Body of pancreas (tissue), 4 donors: ENCODE measurements around the gene RCN2. TPM values are rescaled to one million over a fixed set of nuclear protein-coding genes. Genes with fewer than 3 reads are reported as not detected.

Experiments
- ATAC-seq: fragments of 150-250 bp; one replicate; pipeline ENCODE4 v1.9.1; 2016
- DNase-seq, 4 donors: peaks; one replicate each; pipeline ENCODE4 v3.0.0-alpha.2; 2019
- H3K27ac ChIP-seq, 4 donors: fragments of 200-600 bp; sonication (generic); 1 replicate in 3 of 4; 2 replicates in 1 of 4; pipeline versions ENCODE4 v1.5.1 to v1.6.1; 2016 to 2019; ENCODE audit warnings: mild to moderate bottlenecking in 1 of 4, mixed read lengths in 1 of 4, moderate library complexity in 1 of 4
- H3K27me3 ChIP-seq, 2 donors: fragments of 200-600 bp; sonication (generic); one replicate each; pipeline ENCODE4 v1.6.0; 2016; ENCODE audit warnings: mild to moderate bottlenecking in 1 of 2
- H3K36me3 ChIP-seq, 2 donors: fragments of 200-600 bp; sonication (generic); replicated peaks in 1 of 2; 2 replicates each; pipeline ENCODE4 v1.5.1; 2016; ENCODE audit warnings: low read depth in 2 of 2; ENCODE audit not compliant: insufficient read depth in 1 of 2
- H3K4me1 ChIP-seq: fragments of 200-600 bp; sonication (generic); one replicate; pipeline ENCODE4 v1.6.0; 2016
- H3K4me3 ChIP-seq, 2 donors: fragments of 200-600 bp; sonication (generic); 1 replicate in 1 of 2; 2 replicates in 1 of 2; pipeline ENCODE4 v1.5.1; 2016 to 2019
- H3K9me3 ChIP-seq, 3 donors: fragments of 200-600 bp; sonication (generic); 1 replicate in 2 of 3; 2 replicates in 1 of 3; pipeline ENCODE4 v1.5.1; 2016
- POLR2A ChIP-seq, 3 donors: fragments of 450-650 bp; IDR thresholded peaks; one replicate each; pipeline ENCODE4 v1.6.1; 2016; ENCODE audit warnings: antibody characterized with exemption in 3 of 3, mild to moderate bottlenecking in 2 of 3
- WGBS, 2 donors: methylation state at CpG; one replicate each; pipeline ENCODE4 v1.1.5; 2017; 5-methylcytosine and 5-hydroxymethylcytosine counted together
- intact Hi-C: fragments of 100-400 bp; cut with DNase I; formaldehyde crosslinking; loops from one replicate; pipeline ENCODE4 v1.15.1; 2023
- total RNA-seq, 2 donors: library from RNA; depleted of rRNA; stranded (reverse); fragments of >200 nt; gene quantifications; one replicate each; pipeline ENCODE4 v1.1.0, GENCODE V29; 2016
- TF ChIP-seq, protein P1 (sequence below), 7 experiments: fragments of 450-650 bp in 4 of 7; fragments of 200-600 bp in 3 of 7; sonication (generic) in 3 of 7; IDR thresholded peaks; one replicate each; pipeline ENCODE4 v1.5.1; 2016 to 2019; ENCODE audit warnings: antibody characterized with exemption in 7 of 7

Gene RCN2
- total RNA-seq, 2 donors from 2014 or later: 22.8 to 25.1 TPM

DNA sequence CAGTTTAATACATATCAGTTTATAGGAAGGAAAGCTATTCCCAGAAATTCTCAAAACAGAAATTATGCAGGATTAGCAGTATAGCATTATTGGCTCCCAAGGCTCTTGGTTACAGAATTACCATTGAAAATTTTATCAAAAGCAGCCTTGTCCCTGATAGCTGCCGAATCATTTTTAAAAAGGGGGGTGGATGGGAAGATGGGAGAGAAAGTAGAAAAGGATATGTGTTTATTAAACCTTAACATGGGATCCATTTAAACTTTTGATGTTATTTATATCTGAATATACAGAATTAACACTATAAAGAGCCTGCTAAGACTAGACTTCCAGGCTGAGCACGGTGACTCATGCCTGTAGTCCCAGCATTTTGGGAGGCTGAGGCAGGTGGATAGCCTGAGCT lies 10.8 kb downstream of the RCN2 start:
- DNase-seq: no peak
- H3K9me3 ChIP-seq: no peaks in the 10 kb centered on the region
- no peaks in the 10 kb centered on the region for H3K27me3 ChIP-seq
- intact Hi-C loops: no loop called here
- no peak overlapping the region for H3K27ac ChIP-seq
- H3K4me1 ChIP-seq: no peaks in the 10 kb centered on the region
- WGBS, 2 donors: 63 to 72% methylated on average over 2 of the region's 2 CpGs
- TF ChIP-seq, protein P1, sequence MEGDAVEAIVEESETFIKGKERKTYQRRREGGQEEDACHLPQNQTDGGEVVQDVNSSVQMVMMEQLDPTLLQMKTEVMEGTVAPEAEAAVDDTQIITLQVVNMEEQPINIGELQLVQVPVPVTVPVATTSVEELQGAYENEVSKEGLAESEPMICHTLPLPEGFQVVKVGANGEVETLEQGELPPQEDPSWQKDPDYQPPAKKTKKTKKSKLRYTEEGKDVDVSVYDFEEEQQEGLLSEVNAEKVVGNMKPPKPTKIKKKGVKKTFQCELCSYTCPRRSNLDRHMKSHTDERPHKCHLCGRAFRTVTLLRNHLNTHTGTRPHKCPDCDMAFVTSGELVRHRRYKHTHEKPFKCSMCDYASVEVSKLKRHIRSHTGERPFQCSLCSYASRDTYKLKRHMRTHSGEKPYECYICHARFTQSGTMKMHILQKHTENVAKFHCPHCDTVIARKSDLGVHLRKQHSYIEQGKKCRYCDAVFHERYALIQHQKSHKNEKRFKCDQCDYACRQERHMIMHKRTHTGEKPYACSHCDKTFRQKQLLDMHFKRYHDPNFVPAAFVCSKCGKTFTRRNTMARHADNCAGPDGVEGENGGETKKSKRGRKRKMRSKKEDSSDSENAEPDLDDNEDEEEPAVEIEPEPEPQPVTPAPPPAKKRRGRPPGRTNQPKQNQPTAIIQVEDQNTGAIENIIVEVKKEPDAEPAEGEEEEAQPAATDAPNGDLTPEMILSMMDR (IDR thresholded peaks at IDR 0.05): no peak
- TF ChIP-seq POLR2A (IDR thresholded peaks at IDR 0.05): no peak
- no peaks in the 10 kb centered on the region for H3K36me3 ChIP-seq
- no peak overlapping the region for H3K4me3 ChIP-seq
- ATAC-seq: no peak

DNA sequence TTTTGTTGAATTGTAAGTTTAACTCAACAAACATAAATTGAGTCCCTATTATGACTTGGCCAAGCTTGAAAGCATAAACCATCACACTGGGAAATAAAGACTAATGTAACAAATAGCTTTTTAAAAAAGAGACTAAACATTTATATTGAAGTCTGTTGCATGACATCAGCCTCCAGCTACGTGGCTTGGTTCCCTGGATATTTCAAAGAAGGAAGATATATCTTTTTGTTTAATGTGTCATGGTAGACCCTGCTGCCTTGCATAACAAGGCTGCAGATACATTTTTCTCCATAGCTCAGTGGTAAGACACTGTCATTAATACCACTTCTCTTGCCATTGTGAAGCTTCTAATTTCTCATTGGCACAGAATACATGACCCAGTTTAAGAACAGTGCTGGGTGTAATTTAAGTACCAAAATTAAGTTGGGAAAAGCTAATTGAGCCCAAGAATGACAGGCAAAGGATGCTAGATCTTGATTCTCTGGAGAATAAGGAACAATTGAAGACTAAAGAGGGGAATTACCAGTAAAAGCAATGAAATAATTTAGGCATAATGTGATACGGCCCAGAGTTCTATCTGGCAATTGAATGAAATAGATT lies 14.0 kb downstream of the RCN2 start:
- Histone ChIP-seq H3K27me3 (no peaks in the 10 kb centered on the region), H3K27ac (no peak overlapping the region), H3K4me3 (no peak overlapping the region), H3K4me1 (no peaks in the 10 kb centered on the region), H3K36me3 (no peaks in the 10 kb centered on the region), H3K9me3 (no peaks in the 10 kb centered on the region)
- 92 to 94% methylated on average over 2 of the region's 2 CpGs for WGBS, 2 donors
- intact Hi-C loops: no loop called here
- ATAC-seq (no peak), DNase-seq (no peak)
- TF ChIP-seq, protein P1 (IDR thresholded peaks at IDR 0.05): no peak
- no peak for TF ChIP-seq POLR2A (IDR thresholded peaks at IDR 0.05)

GRCh38 chr15:76947454-76947853 lies 15.9 kb downstream of the RCN2 start:
- ATAC-seq: no peak
- Histone ChIP-seq H3K4me3 (no peak overlapping the region), H3K36me3 (no peaks in the 10 kb centered on the region), H3K27ac (no peak overlapping the region), H3K9me3 (no peaks in the 10 kb centered on the region), H3K4me1 (no peaks in the 10 kb centered on the region), H3K27me3 (no peaks in the 10 kb centered on the region)
- intact Hi-C loops: no loop called here
- no peak for TF ChIP-seq POLR2A (IDR thresholded peaks at IDR 0.05)
- TF ChIP-seq, protein P1 (IDR thresholded peaks at IDR 0.05): no peak
- no peak for DNase-seq
- WGBS, 2 donors: 57% methylated on average over 3 of the region's 3 CpGs

- Histone ChIP-seq H3K27me3 (no peaks in the 10 kb centered on the region), H3K9me3 (no peaks in the 10 kb centered on the region), H3K4me3 (no peak overlapping the region), H3K36me3 (no peaks in the 10 kb centered on the region), H3K4me1 (no peaks in the 10 kb centered on the region), H3K27ac (no peak overlapping the region)
- TF ChIP-seq, protein P1 (IDR thresholded peaks at IDR 0.05): no peak
- TF ChIP-seq POLR2A (IDR thresholded peaks at IDR 0.05): no peak
- WGBS, 2 donors: 100% methylated on average over 1 of the region's 1 CpG
- ATAC-seq (no peak), DNase-seq (no peak)
- intact Hi-C loops: no loop called here
These were observed 19.7 kb downstream of the RCN2 start for GRCh38 chr15:76951220-76951619.

DNA sequence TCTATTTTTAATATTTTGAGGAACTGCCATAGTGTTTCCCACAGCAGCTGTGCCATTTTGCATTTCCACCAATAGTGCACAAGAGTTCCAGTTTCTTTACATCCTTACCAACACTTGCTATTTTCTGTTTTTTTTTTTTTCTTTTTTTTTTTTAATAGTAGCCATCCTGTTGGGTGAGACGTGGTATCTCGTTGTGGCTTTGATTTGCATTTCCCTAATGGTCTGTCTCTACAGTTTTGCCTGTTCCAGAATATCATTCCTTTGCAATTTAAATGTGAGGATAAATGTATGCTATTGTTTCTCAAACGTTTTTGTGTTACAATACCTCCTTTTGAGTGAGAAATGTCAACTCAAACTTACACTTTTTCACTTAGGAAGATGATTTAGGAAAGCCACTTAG lies 22.4 kb downstream of the RCN2 start:
- DNase-seq (no peak), ATAC-seq (no peak)
- H3K27ac ChIP-seq: peak overlapping the region in 2 of 4 donors; percentile 57
- no peaks in the 10 kb centered on the region for H3K9me3 ChIP-seq
- no peaks in the 10 kb centered on the region for H3K27me3 ChIP-seq
- TF ChIP-seq POLR2A (IDR thresholded peaks at IDR 0.05): no peak
- TF ChIP-seq, protein P1 (IDR thresholded peaks at IDR 0.05): no peak
- H3K36me3 ChIP-seq: no peaks in the 10 kb centered on the region
- WGBS, 2 donors: 33 to 38% methylated on average over 3 of the region's 3 CpGs
- no peak overlapping the region for H3K4me3 ChIP-seq
- intact Hi-C loops: no loop called here
- H3K4me1 ChIP-seq: no peaks in the 10 kb centered on the region
